HepG2 (cell line): ENCODE results near the gene CPNE4. TPM values are rescaled to one million over a fixed set of nuclear protein-coding genes. Genes with fewer than 3 reads are reported as not detected.
A peak's percentile ranks its signal among the peaks of the same experiment; 100 is the strongest.

Experiments
- BATF2 ChIP-seq: sonication (generic); formaldehyde crosslinking; IDR thresholded peaks from 2 replicates; pipeline ENCODE4 v1.8.0; 2022; ENCODE audit warnings: mild to moderate bottlenecking, missing genetic modification reagents, moderate library complexity
- BORCS8-MEF2B ChIP-seq: sonication (generic); formaldehyde crosslinking; IDR thresholded peaks from 2 replicates; pipeline ENCODE4 v1.8.0; 2022; ENCODE audit warnings: mild to moderate bottlenecking, missing genetic modification reagents
- CC2D1A ChIP-seq: sonication (generic); formaldehyde crosslinking; IDR thresholded peaks from 2 replicates; pipeline ENCODE4 v1.8.1; 2023; ENCODE audit warnings: mild to moderate bottlenecking, missing genetic modification reagents
- CREB3 ChIP-seq: sonication (generic); formaldehyde crosslinking; IDR thresholded peaks from 2 replicates; pipeline ENCODE4 v1.5.0; 2020; ENCODE audit warnings: missing genetic modification reagents
- E2F2 ChIP-seq: sonication (generic); formaldehyde crosslinking; IDR thresholded peaks from 2 replicates; pipeline ENCODE4 v1.4.0; 2020; ENCODE audit warnings: missing genetic modification reagents, borderline replicate concordance
- GABPB1 ChIP-seq: IDR thresholded peaks from 2 replicates; pipeline ENCODE4 v1.6.1; 2016; ENCODE audit warnings: mild to moderate bottlenecking, missing genetic modification reagents, moderate library complexity, missing compliant biosample characterization
- HOMEZ ChIP-seq: IDR thresholded peaks from 2 replicates; pipeline ENCODE4 v1.6.1; 2016; ENCODE audit warnings: low read depth
- KDM2A ChIP-seq: sonication (generic); formaldehyde crosslinking; IDR thresholded peaks from 2 replicates; pipeline ENCODE4 v1.4.0; 2020; ENCODE audit warnings: low read depth, missing genetic modification reagents, borderline replicate concordance
- MBNL3 ChIP-seq: fragments of 250-450 bp; sonication (Bioruptor Pico); conservative IDR thresholded peaks from 2 replicates; pipeline ENCODE4 v1.8.0; 2022; ENCODE audit warnings: mild to moderate bottlenecking, inconsistent platforms
- MXD3 ChIP-seq: IDR thresholded peaks from 2 replicates; pipeline ENCODE4 v1.6.1; 2016; ENCODE audit warnings: mild to moderate bottlenecking, missing biosample characterization, missing genetic modification reagents
- NFE2L2 ChIP-seq: fragments of 150-350 bp; IDR thresholded peaks from 2 replicates; pipeline ENCODE4 v1.6.1; 2014; ENCODE audit warnings: low read length
- RAD21 ChIP-seq: fragments of 450-650 bp; formaldehyde crosslinking; IDR thresholded peaks from 2 replicates; pipeline ENCODE4 v1.5.0; 2020; ENCODE audit warnings: mild to moderate bottlenecking
- RBAK ChIP-seq: sonication (generic); formaldehyde crosslinking; IDR thresholded peaks from 2 replicates; pipeline ENCODE4 v1.5.1; 2020; ENCODE audit warnings: mild to moderate bottlenecking, missing genetic modification reagents
- RFXANK ChIP-seq: IDR thresholded peaks from 2 replicates; pipeline ENCODE4 v1.6.1; 2016
- ZBED4 ChIP-seq: sonication (generic); formaldehyde crosslinking; IDR thresholded peaks from 2 replicates; pipeline ENCODE4 v1.4.0; 2020; ENCODE audit warnings: missing genetic modification reagents, borderline replicate concordance
- ZFY ChIP-seq: sonication (generic); formaldehyde crosslinking; IDR thresholded peaks from 2 replicates; pipeline ENCODE4 v1.4.0; 2020; ENCODE audit warnings: missing genetic modification reagents
- ZNF230 ChIP-seq: sonication (generic); formaldehyde crosslinking; IDR thresholded peaks from 2 replicates; pipeline ENCODE4 v1.4.0; 2020; ENCODE audit warnings: mild to moderate bottlenecking, missing genetic modification reagents
- ZNF296 ChIP-seq: sonication (generic); formaldehyde crosslinking; conservative IDR thresholded peaks from 2 replicates; pipeline ENCODE4 v1.5.0; 2020; ENCODE audit warnings: mild to moderate bottlenecking, missing genetic modification reagents
- ZNF546 ChIP-seq: sonication (generic); formaldehyde crosslinking; conservative IDR thresholded peaks from 2 replicates; pipeline ENCODE4 v1.8.1; 2023; ENCODE audit warnings: mild to moderate bottlenecking, missing genetic modification reagents
- ZNF644 ChIP-seq: IDR thresholded peaks from 2 replicates; pipeline ENCODE4 v1.6.1; 2016; ENCODE audit warnings: low read depth
- ZSCAN31 ChIP-seq: sonication (generic); formaldehyde crosslinking; IDR thresholded peaks from 2 replicates; pipeline ENCODE4 v1.5.0; 2020; ENCODE audit warnings: low read depth, mild to moderate bottlenecking, missing genetic modification reagents
- polyA plus RNA-seq, 8 experiments: library from polyadenylated mRNA; depleted of rRNA in 3 of 8; stranded (reverse) in 7 of 8; unstranded in 1 of 8; fragments of >200 nt; fragmentation: Illumina TruSeq in 4 of 8; extraction: Trizol in 4 of 8; gene quantifications; 2 replicates each; pipeline versions ENCODE4 v1.2.1 to v1.2.3, GENCODE V29; 2011 to 2016; ENCODE audit warnings: low read depth in 4 of 8, missing spikeins in 1 of 8, mixed read lengths in 1 of 8; ENCODE audit not compliant: insufficient read depth in 1 of 8
- total RNA-seq, 5 experiments: library from RNA; depleted of rRNA; stranded (reverse); fragments of >200 nt; fragmentation: Illumina TruSeq; extraction: Trizol; gene quantifications; 2 replicates each; pipeline ENCODE4 v1.2.3, GENCODE V29; 2016; ENCODE audit warnings: low read depth in 1 of 5

Gene CPNE4
- total and polyA plus RNA-seq, 2 of the 13 experiments (the other 11 are each of a cell fraction or from before 2014, with no cell fraction given), result not detected

- TF ChIP-seq NFE2L2, result no peak
- TF ChIP-seq CREB3 (CRISPR knock-in tag), result peak; percentile 89
- TF ChIP-seq GABPB1 (CRISPR knock-in tag), result peak; percentile 71
- peak; percentile 93 for TF ChIP-seq MXD3
- no peak for TF ChIP-seq RBAK (CRISPR knock-in tag)
- TF ChIP-seq ZNF546 (CRISPR knock-in tag), result peak; percentile 85; the same call in 1 of the 2 replicates
- TF ChIP-seq CC2D1A (CRISPR knock-in tag), result no peak
- peak; percentile 72 for TF ChIP-seq ZBED4 (CRISPR knock-in tag)
- TF ChIP-seq RAD21, result peak; percentile 48; the same call in 1 of the 2 replicates
- no peak for TF ChIP-seq MBNL3
- TF ChIP-seq HOMEZ (CRISPR knock-in tag), result 0 out of 2 replicates have a peak, but pooled peaks have one; percentile 37
- TF ChIP-seq KDM2A, result peak; percentile 76; the same call in 1 of the 2 replicates
- TF ChIP-seq E2F2 (CRISPR knock-in tag), result no peak
- no peak for TF ChIP-seq ZNF644 (CRISPR knock-in tag)
- TF ChIP-seq ZNF296, result no peak
- peak; percentile 93 for TF ChIP-seq BORCS8-MEF2B (CRISPR knock-in tag)
- TF ChIP-seq RFXANK, result 0 out of 2 replicates have a peak, but pooled peaks have one; percentile 55
- no peak for TF ChIP-seq BATF2 (CRISPR knock-in tag)
- no peak for TF ChIP-seq ZNF230 (CRISPR knock-in tag)
- peak; percentile 46; the same call in 1 of the 2 replicates for TF ChIP-seq ZFY (CRISPR knock-in tag)
- peak; percentile 83 for TF ChIP-seq ZSCAN31
These were observed at the start of gene CPNE4 (continued) for GRCh38 chr3:132034486-132035464.
